Right ventricle myocardium superior (tissue), 1 donor: ENCODE results near the gene ZNF333. TPM values are rescaled to one million over a fixed set of nuclear protein-coding genes. Genes with fewer than 3 reads are reported as not detected.
A peak's percentile ranks its signal among the peaks of the same experiment; 100 is the strongest.
"Not testable (repeated sequence)": the region's sequence is repeated elsewhere in the genome, so short reads cannot be mapped to it uniquely, and the experiment has no call there.

Source experiments
- ATAC-seq: fragments of 200-7000 bp; cut with Tn5 transposase; one replicate; pipeline ENCODE4 v1.9.1; 2020; ENCODE audit warnings: mild to moderate bottlenecking; ENCODE audit not compliant: poor library complexity
- DNase-seq: peaks from one replicate; pipeline ENCODE4 v3.0.0-alpha.2; 2020
- intact Hi-C: fragments of 100-400 bp; cut with DNase I; formaldehyde crosslinking; loops from one replicate; pipeline ENCODE4 v1.11.2; 2022
- total RNA-seq: library from RNA; stranded (reverse); fragmentation: NEBNext Ultra II Directional; extraction: Animal tissue kit (Norgen Biotek cat#: 25700); gene quantifications from one replicate; pipeline ENCODE4 v1.2.1, GENCODE V29; 2021
- donor health status: DM: no; HTN: yes; CAD: no; lungs with severe emphysema.

The ZNF333 gene
- total RNA-seq, 1 donor from 2014 or later, result 7.0 TPM

GRCh38 chr19:14762111-14762510, 72.3 kb downstream of the ZNF333 start:
- ATAC-seq, result no peak
- intact Hi-C loops, result no loop called here
- DNase-seq, result no peak

- ATAC-seq (no peak), DNase-seq (no peak)
- intact Hi-C loops, result no loop called here
These were observed 73.8 kb downstream of the ZNF333 start for GRCh38 chr19:14763497-14764145.

GRCh38 chr19:14764401-14764800, 74.6 kb downstream of the ZNF333 start:
- DNase-seq (no peak), ATAC-seq (no peak)
- intact Hi-C loops, result no loop called here

GRCh38 chr19:14765403-14765802, 75.6 kb downstream of the ZNF333 start:
- DNase-seq, ATAC-seq, intact Hi-C loops: not testable (repeated sequence)

DNA sequence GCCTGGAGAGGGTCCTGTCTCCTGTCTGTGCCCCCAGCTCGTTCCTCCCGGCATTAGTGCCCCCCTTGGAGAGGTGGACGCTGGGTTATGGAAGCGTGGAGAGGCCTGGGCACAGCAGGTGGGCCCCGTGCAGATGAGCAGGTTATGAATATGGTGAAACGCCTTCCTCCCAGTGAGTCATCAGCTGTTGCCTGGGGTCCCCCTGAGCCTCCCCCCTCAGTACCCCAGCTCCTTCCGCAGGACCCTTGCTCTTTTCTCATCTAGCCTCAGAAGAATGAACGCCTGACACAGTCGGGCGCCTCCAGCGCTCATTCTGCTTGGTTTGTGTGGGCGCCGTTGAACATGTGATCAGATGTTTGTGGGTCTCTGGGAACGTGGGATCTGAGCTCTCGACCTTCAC, 76.0 kb downstream of the ZNF333 start:
- DNase-seq, ATAC-seq, intact Hi-C loops: not testable (repeated sequence)

GRCh38 chr19:14767466-14767971, 77.7 kb downstream of the ZNF333 start:
- DNase-seq, result no peak
- ATAC-seq, result no peak
- intact Hi-C loops, result no loop called here

DNA sequence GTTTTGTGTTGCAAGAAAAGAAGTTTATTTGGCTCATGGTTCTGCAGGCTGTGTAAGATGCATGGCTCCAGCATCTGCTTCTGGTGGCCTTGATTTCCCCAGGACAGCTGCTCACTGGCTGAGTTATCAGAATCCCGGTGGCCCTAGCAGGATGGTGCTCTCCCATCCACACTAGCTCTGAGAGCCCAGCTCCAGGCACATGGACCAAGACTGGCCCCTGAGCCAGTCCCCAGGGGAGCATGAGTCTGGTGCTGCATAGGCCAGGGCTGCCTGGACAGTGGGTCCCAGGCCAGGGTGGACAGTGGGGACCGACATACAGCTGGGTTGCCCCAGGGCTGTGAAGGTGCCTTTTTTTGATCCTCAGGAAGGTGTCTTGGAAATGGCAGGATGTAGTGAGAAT, 78.2 kb downstream of the ZNF333 start:
- ATAC-seq (no peak), DNase-seq (no peak)
- intact Hi-C loops, result no loop called here

DNA sequence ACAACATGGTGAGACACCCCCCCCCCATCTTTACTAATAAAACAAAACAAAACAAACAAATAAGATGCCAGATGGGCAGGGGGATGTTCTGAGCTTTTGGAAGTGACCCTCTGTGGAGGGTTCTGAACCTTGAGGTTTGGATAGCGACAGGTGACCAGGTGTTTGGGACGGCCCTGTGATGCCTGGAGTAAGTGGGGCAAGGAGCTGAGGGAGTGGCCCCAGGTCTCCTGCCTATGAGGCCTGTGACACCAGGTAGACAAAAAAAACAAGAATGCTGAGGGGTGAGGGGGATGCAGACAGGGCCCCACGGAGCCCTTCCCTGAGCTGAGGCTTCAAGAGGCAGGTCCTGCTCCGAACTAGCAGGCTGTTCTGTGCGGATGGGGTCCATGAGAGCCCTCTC, 79.4 kb downstream of the ZNF333 start:
- ATAC-seq (no peak), DNase-seq (no peak)
- intact Hi-C loops, result no loop called here

DNA sequence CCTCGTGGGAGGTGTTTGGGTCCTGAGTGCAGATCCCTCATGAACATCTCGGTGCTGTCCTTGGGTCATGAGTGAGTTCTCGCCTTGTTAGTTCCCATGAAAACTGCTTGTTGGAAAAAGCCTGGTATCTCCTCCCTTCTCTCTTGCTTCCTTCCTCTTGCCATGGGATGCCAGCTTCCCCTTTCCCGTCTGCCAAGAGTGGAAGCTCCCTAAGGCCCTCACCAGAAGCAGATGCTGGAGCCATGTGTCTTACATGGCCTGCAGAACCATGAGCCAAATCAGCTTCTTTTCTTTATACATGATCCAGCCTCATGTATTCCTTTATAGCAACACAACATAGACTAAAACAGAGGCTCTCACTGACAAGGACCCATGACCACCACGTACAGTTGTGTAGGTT, 80.3 kb downstream of the ZNF333 start:
- no peak for ATAC-seq
- intact Hi-C loops, result no loop called here
- no peak for DNase-seq

DNA sequence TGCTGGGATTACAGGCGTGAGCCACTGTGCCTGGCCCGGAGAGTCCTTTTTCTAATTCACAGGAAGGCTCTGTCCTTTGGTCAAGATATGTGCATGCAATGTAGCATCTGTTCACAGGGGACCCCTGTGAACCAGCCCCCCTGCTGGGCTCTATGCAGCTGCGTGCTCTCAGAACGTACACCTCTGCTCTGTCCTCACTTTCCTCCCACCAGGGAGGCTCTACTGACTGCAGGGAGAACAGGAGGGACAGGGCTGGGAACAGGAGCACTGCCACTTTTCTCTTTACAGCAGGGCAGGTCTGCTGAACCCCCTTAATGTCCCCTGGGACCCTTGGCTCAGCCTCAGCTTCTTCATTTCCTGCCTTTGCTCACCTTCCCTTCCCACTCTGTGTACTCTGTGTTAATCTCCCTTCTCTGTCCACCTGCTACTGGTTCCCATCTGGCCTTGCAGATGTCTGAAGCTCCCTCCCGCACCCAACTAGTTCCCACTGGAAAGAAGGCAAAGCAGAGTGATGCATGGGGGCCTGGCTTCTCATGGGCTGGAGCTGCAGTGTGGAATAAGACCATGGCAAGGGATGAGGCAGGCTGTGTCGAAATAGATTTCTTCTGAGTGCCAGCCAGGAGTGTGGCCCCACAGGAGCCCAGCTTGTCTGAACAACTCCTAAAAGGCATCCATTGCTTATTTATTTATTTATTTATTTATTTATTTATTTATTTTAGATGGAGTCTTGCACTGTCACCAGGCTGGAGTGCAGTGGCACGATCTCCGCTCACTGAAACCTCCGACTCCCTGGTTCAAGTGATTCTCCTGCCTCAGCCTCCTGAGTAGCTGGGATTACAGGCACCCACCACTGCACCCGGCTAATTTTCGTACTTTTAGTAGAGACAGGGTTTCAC, 81.3 kb downstream of the ZNF333 start:
- intact Hi-C loops, result no loop called here
- ATAC-seq, result no peak
- DNase-seq, result no peak

DNA sequence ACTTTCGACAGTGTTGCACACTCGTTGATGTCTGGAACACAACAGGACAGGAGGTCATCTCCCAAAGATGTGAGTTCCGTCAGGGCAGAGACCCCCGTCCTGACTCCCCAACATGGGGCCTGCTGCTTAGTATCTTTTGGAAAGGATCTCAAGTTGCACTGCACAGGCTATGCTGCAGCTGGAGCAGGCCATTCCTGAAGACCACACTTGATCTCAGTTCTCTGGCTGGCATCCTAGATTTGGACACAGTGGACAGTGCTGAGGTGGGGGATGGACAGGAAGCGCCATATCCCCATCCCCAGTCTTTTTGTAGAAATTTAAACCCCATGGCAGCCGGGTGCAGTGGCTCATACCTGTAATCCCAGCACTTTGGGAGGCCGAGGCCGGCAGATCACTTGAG, 82.6 kb downstream of the ZNF333 start:
- intact Hi-C loops, result no loop called here
- DNase-seq (no peak), ATAC-seq (no peak)

- intact Hi-C loops, result no loop called here
- no peak for DNase-seq
- ATAC-seq, result no peak
These were observed 83.1 kb downstream of the ZNF333 start for GRCh38 chr19:14772995-14773394.

GRCh38 chr19:14773722-14774121, 83.9 kb downstream of the ZNF333 start:
- intact Hi-C loops, ATAC-seq, DNase-seq: not testable (repeated sequence)

DNA sequence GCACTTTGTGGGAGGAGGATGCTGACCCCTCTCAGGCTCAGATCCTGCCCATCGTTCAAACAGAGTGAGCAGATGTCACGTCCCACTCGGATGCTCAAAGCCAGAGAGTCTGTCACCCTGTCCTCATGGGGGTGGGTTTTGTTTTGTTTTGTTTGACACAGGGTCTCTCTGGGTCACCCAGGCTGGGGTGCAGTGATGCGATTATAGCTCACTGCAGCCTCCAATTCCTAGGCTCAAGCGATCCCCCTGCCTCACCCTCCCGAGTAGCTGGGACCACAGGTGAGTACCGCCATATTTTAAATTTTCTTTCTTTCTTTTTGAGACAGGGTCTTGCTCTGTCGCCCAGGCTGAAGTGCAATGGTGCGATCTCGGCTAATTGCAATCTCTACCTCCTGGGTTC, 84.5 kb downstream of the ZNF333 start:
- ATAC-seq, result no peak

DNA sequence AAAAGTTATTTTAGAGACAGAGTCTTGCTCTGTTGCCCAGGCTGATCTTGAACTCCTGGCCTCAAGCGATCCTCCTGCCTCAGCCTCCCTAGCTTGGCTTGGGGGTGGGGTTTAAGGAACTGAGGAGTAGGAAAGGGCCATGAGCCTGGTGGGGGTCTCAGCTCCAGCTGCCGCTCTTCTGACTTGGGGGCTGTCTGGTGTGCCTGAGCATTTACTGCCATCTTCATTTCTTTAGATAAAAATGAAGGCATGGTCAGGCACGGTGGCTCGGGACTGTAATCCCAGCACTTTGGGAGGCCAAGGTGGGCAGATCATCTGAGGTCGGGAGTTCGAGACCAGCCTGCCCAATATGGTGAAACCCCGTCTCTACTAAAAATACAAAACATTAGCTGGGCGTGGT, 85.5 kb downstream of the ZNF333 start:
- DNase-seq, intact Hi-C loops, ATAC-seq: not testable (repeated sequence)

More for the DNA sequence above, 84.5 kb downstream of the ZNF333 start:
- intact Hi-C loops, result no loop called here
- DNase-seq, result no peak

DNA sequence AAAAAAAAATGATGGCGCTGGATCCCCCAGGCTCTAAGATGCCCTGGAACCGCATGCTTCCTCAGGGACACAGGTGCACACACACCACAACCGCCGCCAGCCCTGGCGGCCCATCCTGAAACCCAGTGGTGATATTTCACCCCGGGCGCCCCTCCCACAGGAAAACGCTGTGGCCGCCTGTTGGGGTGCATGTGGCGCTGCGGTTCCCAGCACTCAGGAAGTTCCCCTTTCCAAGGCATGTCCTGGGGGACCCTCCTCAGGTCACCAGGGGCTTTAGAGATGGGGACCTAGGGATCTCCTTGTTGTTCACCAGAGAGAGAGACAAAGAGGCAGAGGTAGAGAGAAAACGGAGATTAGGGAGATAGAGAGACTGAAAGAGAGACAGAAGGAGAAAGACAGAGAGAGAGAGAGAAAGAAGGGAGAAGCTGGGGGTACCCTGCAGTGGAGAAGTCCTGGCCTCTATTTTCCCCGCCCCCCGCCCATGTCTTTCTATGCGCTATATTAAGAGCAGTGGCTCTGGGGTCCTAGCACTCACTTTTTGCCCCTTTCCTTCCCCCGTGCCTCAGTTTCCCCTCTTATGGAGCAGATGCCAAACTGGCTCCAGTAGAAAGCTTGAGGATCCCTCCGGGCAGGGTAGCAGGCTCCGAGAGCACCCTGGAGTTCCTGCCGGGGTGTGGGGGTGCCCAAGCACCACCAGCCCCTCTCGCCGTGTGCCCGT, 86.2 kb downstream of the ZNF333 start:
- DNase-seq (peak; percentile 60), ATAC-seq (no peak)
- intact Hi-C loops, result no loop called here

DNA sequence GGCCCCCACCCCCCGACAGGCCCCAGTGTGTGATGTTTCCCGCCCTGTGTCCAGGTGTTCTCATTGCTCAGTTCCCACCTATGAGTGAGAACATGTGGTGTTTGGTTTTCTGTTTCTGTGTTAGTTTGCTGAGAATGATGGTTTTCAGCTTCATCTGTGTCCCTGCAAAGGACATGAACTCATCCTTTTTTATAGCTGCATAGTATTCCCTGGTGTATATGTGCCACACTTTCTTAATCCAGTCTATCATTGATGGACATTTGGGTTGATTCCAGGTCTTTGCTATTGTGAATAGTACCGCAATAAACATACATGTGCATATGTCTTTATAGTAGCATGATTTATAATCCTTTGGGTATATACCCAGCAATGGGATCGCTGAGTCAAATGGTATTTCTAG, 87.8 kb downstream of the ZNF333 start:
- DNase-seq, ATAC-seq, intact Hi-C loops: not testable (repeated sequence)

DNA sequence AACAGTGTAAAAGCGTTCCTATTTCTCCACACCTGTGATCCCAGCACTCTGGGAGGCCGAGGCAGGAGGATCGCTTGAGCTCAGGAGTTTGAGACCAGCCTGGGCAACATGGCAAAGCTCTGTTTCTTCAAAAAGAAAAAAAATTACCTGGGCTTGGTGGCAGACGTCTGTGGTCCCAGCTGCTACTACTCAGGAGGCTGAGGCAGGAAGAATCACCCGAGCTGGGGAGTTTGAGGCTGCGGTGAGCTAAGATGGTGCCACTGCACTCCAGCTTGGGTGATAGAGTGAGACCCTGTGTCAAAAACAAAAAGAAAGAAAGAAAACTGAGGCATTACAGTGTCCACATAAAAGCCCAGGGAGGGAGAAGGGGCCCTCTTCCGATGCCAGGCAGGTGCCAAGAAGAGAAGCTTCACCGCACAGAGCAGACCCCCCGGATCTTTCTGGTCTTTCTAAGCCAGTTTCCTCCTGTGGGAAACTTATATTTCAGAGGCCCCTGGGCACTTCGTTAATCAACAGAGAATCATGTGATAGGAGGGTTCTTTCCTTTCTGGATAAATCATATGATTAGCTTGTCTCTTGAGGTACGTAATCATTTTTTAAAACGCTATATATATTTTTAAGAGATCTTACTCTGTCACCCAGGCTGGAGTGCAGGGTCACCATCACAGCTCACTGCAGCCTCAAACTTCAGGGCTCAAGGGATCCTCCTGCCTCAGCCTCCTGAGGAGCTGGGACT, 88.4 kb downstream of the ZNF333 start, which contains the start of gene ADGRE2:
Gene ADGRE2, minus strand, starts transcription at position 451 of the 736 bp plus-strand sequence. CDS start 1,804 bp downstream, outside the sequence.
- ATAC-seq, DNase-seq, intact Hi-C loops: not testable (repeated sequence)
